Endothelial cell of umbilical vein (primary cell): ENCODE measurements around the gene RHBDD3. TPM values are rescaled to one million over a fixed set of nuclear protein-coding genes. Genes with fewer than 3 reads are reported as not detected.

Experiments
- BruUV-seq: library from RNA; stranded (reverse); fragments of 400-500 nt; replicated peaks from 2 replicates; lab custom pipeline; 2021; lab: Mats Ljungman, UMichigan
- CTCF ChIA-PET: fragments of 300-600, 350-600 bp; sonication (Branson Sonifier 250); formaldehyde crosslinking; loops from one replicate; lab custom pipeline; 2021; ENCODE audit warnings: antibody characterized with exemption, inconsistent platforms; lab: Charles Lee
- POLR2A ChIA-PET: fragments of 300-600, 350-600 bp; sonication (Branson Sonifier 250); formaldehyde crosslinking; loops from one replicate; lab custom pipeline; 2021; ENCODE audit warnings: antibody characterized with exemption, inconsistent platforms; lab: Charles Lee
- DNase-seq: peaks from one replicate; pipeline ENCODE4 v3.0.0-alpha.2; 2011; ENCODE audit warnings: low read depth, low spot score
- FAIRE-seq: peaks from 2 replicates; lab custom pipeline; 2011; peaks lifted over from hg19 to GRCh38; lab: Jason Lieb, UNC
- H2AFZ ChIP-seq: 2 replicates; pipeline ENCODE4 v1.6.0; 2012; ENCODE audit warnings: low read depth, low read length, control low read depth, inconsistent platforms
- H3K27ac ChIP-seq: 2 replicates; pipeline ENCODE4 v1.5.1; 2011; ENCODE audit warnings: low read depth, mild to moderate bottlenecking, control low read depth, low read length, moderate library complexity; ENCODE audit not compliant: insufficient read depth
- H3K27me3 ChIP-seq, 2 experiments: 2 replicates each; pipeline versions ENCODE4 v1.6.0 to v1.6.1; 2011; ENCODE audit warnings: low read length in 2 of 2, mixed read lengths in 1 of 2; ENCODE audit not compliant: control insufficient read depth in 2 of 2, insufficient read depth in 2 of 2
- H3K36me3 ChIP-seq, 2 experiments: 2 replicates in 1 of 2; 3 replicates in 1 of 2; pipeline ENCODE4 v1.5.1; 2011; ENCODE audit warnings: low read length in 2 of 2, mild to moderate bottlenecking in 1 of 2, moderate library complexity in 1 of 2; ENCODE audit not compliant: control insufficient read depth in 2 of 2, insufficient read depth in 2 of 2; ENCODE audit errors: extremely low read depth in 1 of 2
- H3K4me1 ChIP-seq: 3 replicates; pipeline ENCODE4 v1.5.1; 2011; ENCODE audit warnings: mild to moderate bottlenecking, low read length; ENCODE audit not compliant: control insufficient read depth, insufficient read depth; ENCODE audit errors: extremely low read depth
- H3K4me2 ChIP-seq: 2 replicates; pipeline ENCODE4 v1.6.1; 2011; ENCODE audit warnings: low read length, control low read depth, mixed read lengths; ENCODE audit not compliant: insufficient read depth
- H3K4me3 ChIP-seq, 3 experiments: fragments of 200-600 bp in 1 of 3; sonication (generic), shearing (Covaris generic) in 1 of 3; replicated peaks in 1 of 3; 2 replicates each; pipeline ENCODE4 v1.5.1; 2011 to 2016; ENCODE audit warnings: control low read depth in 3 of 3, low read length in 3 of 3, mild to moderate bottlenecking in 2 of 3, inconsistent platforms in 1 of 3, low read depth in 1 of 3, moderate library complexity in 1 of 3; ENCODE audit not compliant: insufficient read depth in 1 of 3
- H3K79me2 ChIP-seq: 2 replicates; pipeline ENCODE4 v1.6.0; 2012; ENCODE audit warnings: low read length, inconsistent platforms; ENCODE audit not compliant: control insufficient read depth, insufficient read depth
- H3K9ac ChIP-seq: replicated peaks from 2 replicates; pipeline ENCODE3; 2011; ENCODE audit warnings: low read length, control low read depth; ENCODE audit not compliant: insufficient read depth; ENCODE audit errors: extremely low read depth
- H3K9me1 ChIP-seq: replicated peaks from 3 replicates; pipeline ENCODE4 v1.6.0; 2011; ENCODE audit warnings: mild to moderate bottlenecking, low read length; ENCODE audit not compliant: control insufficient read depth, insufficient read depth; ENCODE audit errors: extremely low read depth
- H3K9me3 ChIP-seq: replicated peaks from 2 replicates; pipeline ENCODE4 v1.5.1; 2012; ENCODE audit warnings: low read length, inconsistent platforms; ENCODE audit not compliant: control insufficient read depth, insufficient read depth
- H4K20me1 ChIP-seq: replicated peaks from 2 replicates; pipeline ENCODE3; 2011; ENCODE audit warnings: mild to moderate bottlenecking, low read length; ENCODE audit not compliant: control insufficient read depth, insufficient read depth; ENCODE audit errors: extremely low read depth
- EZH2 ChIP-seq: IDR thresholded peaks from 2 replicates; pipeline ENCODE4 v1.6.1; 2012; ENCODE audit warnings: borderline replicate concordance, low read depth, mild to moderate bottlenecking, moderate library complexity, low read length, inconsistent platforms; ENCODE audit not compliant: severe bottlenecking
- FOS ChIP-seq: IDR thresholded peaks from 2 replicates; pipeline ENCODE4 v1.6.1; 2011; ENCODE audit warnings: mild to moderate bottlenecking, low read length, moderate library complexity, borderline replicate concordance; ENCODE audit not compliant: insufficient read depth
- GATA2 ChIP-seq: IDR thresholded peaks from 2 replicates; pipeline ENCODE4 v1.7.0; 2011; ENCODE audit warnings: low read depth, mild to moderate bottlenecking, moderate library complexity, mixed read lengths, low read length; ENCODE audit not compliant: insufficient read length, insufficient read depth
- JUN ChIP-seq: IDR thresholded peaks from 2 replicates; pipeline ENCODE4 v1.6.1; 2011; ENCODE audit warnings: borderline replicate concordance, low read depth; ENCODE audit not compliant: insufficient read length, insufficient read depth
- MYC ChIP-seq: IDR thresholded peaks from one replicate; pipeline ENCODE4 v1.6.1; 2011; ENCODE audit warnings: mild to moderate bottlenecking, low read depth, low read length
- POLR2A ChIP-seq: IDR thresholded peaks from 2 replicates; pipeline ENCODE4 v1.6.1; 2012; ENCODE audit warnings: low read depth, mild to moderate bottlenecking, control low read depth, low read length
- POLR2AphosphoS5 ChIP-seq: IDR thresholded peaks from 2 replicates; pipeline ENCODE4 v1.6.1; 2012; ENCODE audit warnings: low read depth, mild to moderate bottlenecking, control low read depth, low read length, moderate library complexity; ENCODE audit not compliant: insufficient read depth
- dilution Hi-C: fragments of 300-500 bp; cut with MboI; formaldehyde crosslinking; loops from one replicate; pipeline ENCODE4 v1.15.0; 2019; ENCODE audit warnings: low sequenced_read_pairs; ENCODE audit not compliant: extremely low pct_ligation_motif_present
- intact Hi-C: fragments of 100-400 bp; cut with micrococcal nuclease; formaldehyde crosslinking; loops from one replicate; pipeline ENCODE4 v1.10.0; 2022
- polyA plus RNA-seq, 4 experiments: library from polyadenylated mRNA; depleted of rRNA in 3 of 4; stranded (reverse) in 3 of 4; unstranded in 1 of 4; fragments of >200 nt; gene quantifications; 2 replicates each; pipeline versions ENCODE4 v1.2.1 to v1.2.3, GENCODE V29; 2011 to 2012; ENCODE audit warnings: missing spikeins in 1 of 4
- total RNA-seq: library from RNA; stranded (reverse); gene quantifications from 2 replicates; pipeline ENCODE4 v1.2.3, GENCODE V29; 2021
- TF ChIP-seq, protein P1 (sequence below): IDR thresholded peaks from 2 replicates; pipeline ENCODE4 v1.6.1; 2011; ENCODE audit not compliant: insufficient read depth, insufficient read length
- TF ChIP-seq, protein P2 (sequence below), 2 donors: IDR thresholded peaks; 1 replicate in 1 of 2; 2 replicates in 1 of 2; pipeline ENCODE4 v1.5.1; 2011; ENCODE audit warnings: low read length in 2 of 2, mild to moderate bottlenecking in 2 of 2, moderate library complexity in 2 of 2, control low read depth in 1 of 2, inconsistent platforms in 1 of 2, low read depth in 1 of 2; ENCODE audit not compliant: insufficient read depth in 1 of 2; ENCODE audit errors: extremely low read depth in 1 of 2

Gene RHBDD3
- total and polyA plus RNA-seq, 2 donors (not counting 3 experiments of a cell fraction or from before 2014, with no cell fraction given): 31.3 to 37.2 TPM

DNA sequence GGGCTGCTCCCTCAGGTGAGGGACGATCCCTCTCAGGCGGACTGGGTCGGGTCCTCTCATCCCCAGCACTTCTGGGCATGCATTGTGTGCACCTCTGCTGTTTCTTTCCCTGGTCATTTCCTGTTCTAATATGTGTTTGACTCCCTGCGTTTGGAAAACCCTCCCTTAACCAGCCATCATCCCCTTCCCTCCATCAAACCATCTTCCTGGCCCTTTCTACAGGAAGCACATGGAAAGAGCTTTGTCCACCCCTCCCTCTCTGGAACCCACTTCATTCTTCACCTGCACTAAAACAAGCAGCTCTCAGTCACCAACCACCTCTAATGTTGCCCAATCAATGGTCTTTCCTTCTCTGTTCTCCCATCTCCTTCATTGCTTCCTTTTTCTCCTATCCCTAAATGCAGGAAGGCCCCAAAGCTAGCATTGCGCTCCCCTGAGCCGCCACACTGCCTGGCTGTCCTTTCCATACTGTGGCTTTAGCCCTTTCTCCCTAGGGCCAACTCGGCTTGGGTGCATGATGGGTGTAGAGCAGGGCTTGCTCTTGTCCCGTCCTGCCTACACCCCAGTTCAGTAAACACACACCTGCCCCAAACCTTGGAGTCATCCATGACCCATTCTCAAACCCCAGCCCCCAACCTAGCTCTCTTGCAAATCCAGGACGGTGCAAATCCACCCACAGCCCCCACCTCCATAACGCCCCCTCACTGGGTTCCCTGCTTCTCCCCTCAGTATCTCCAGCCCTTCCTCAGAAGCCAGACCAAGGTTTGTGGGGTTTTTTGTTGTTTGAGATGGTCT is 33.2 kb upstream of the RHBDD3 start:
- no TSS peak for BruUV-seq
- Histone ChIP-seq H3K9ac (no peak overlapping the region), H3K9me3 (no peaks in the 10 kb centered on the region), H3K4me3 (no peak overlapping the region), H3K36me3 (peaks cover 24 to 39% of the 10 kb centered on the region in 2 experiments), H2AFZ (no peak overlapping the region), H3K79me2 (no peaks in the 10 kb centered on the region), H3K4me2 (no peak overlapping the region), H3K9me1 (no peaks in the 10 kb centered on the region), H3K27me3 (no peaks in the 10 kb centered on the region), H3K4me1 (no peaks in the 10 kb centered on the region), H3K27ac (no peak overlapping the region), H4K20me1 (no peaks in the 10 kb centered on the region)
- dilution Hi-C loops (no loop called here), intact Hi-C loops (no loop called here)
- DNase-seq: no peak
- CTCF ChIA-PET: interaction anchor here (0.6 to 2.0 kb wide), 3 partner anchors 12 to 196 kb away, joined by 3 to 7 read pairs (median 4); no protein-coding TSS in a partner anchor
- FAIRE-seq: no peak
- POLR2A ChIA-PET: no interaction called here
- TF ChIP-seq JUN (no peak), POLR2AphosphoS5 (peak; percentile 32)

DNA sequence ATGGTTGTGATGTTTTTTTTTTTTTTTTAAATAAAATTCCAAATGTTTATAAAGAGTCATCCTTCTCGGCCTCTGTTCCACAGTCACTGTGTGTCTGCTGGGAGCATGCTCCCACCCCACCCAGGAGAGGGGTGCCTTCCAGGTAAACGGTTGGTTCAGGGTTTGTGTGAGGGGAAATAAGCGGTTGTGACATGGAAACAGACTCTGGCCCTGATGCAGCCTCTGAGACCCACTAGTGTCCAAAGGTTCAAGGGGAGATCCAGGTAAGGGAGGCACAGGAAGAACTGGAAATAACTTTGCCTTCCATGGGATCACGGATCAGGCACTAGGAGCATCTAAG is 32.7 kb upstream of the RHBDD3 start:
- CTCF ChIA-PET: no interaction called here
- POLR2A ChIA-PET: no interaction called here
- Histone ChIP-seq H2AFZ (no peak overlapping the region), H3K9me3 (no peaks in the 10 kb centered on the region), H3K9me1 (no peaks in the 10 kb centered on the region), H3K4me2 (no peak overlapping the region), H4K20me1 (peaks cover 2% of the 10 kb centered on the region), H3K36me3 (peaks cover 29 to 39% of the 10 kb centered on the region in 2 experiments), H3K79me2 (no peaks in the 10 kb centered on the region), H3K27me3 (no peaks in the 10 kb centered on the region), H3K4me1 (no peaks in the 10 kb centered on the region), H3K27ac (no peak overlapping the region), H3K4me3 (no peak overlapping the region), H3K9ac (no peak overlapping the region)
- TF ChIP-seq JUN (no peak), FOS (no peak), EZH2 (no peak), GATA2 (no peak), POLR2A (no peak), POLR2AphosphoS5 (no peak), MYC (no peak)
- TF ChIP-seq, protein P1, sequence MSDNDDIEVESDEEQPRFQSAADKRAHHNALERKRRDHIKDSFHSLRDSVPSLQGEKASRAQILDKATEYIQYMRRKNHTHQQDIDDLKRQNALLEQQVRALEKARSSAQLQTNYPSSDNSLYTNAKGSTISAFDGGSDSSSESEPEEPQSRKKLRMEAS: no peak
- TF ChIP-seq, protein P2, sequence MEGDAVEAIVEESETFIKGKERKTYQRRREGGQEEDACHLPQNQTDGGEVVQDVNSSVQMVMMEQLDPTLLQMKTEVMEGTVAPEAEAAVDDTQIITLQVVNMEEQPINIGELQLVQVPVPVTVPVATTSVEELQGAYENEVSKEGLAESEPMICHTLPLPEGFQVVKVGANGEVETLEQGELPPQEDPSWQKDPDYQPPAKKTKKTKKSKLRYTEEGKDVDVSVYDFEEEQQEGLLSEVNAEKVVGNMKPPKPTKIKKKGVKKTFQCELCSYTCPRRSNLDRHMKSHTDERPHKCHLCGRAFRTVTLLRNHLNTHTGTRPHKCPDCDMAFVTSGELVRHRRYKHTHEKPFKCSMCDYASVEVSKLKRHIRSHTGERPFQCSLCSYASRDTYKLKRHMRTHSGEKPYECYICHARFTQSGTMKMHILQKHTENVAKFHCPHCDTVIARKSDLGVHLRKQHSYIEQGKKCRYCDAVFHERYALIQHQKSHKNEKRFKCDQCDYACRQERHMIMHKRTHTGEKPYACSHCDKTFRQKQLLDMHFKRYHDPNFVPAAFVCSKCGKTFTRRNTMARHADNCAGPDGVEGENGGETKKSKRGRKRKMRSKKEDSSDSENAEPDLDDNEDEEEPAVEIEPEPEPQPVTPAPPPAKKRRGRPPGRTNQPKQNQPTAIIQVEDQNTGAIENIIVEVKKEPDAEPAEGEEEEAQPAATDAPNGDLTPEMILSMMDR (IDR thresholded peaks at IDR 0.05; ENCODE audit: extremely low read depth in 1 of 2, insufficient read depth in 1 of 2, low read depth in 1 of 2, low read length in 2 of 2): no peak
- DNase-seq (no peak), FAIRE-seq (no peak)
- intact Hi-C loops (no loop called here), dilution Hi-C loops (no loop called here)
- no TSS peak for BruUV-seq
